Ascending aorta (tissue), 2 donors: Measurements from ENCODE around the gene FBXO34. TPM values are rescaled to one million over a fixed set of nuclear protein-coding genes. Genes with fewer than 3 reads are reported as not detected.

ENCODE experiments used
- DNase-seq, 2 donors: peaks; one replicate each; pipeline ENCODE4 v3.0.0-alpha.2; 2019; ENCODE audit warnings: low spot score in 2 of 2
- H3K27ac ChIP-seq, 2 donors: fragments of 200-600 bp; sonication (generic); one replicate each; pipeline ENCODE4 v1.5.1; 2016 to 2017; ENCODE audit warnings: mild to moderate bottlenecking in 1 of 2
- H3K27me3 ChIP-seq: fragments of 200-600 bp; sonication (generic); one replicate; pipeline ENCODE4 v1.5.1; 2017
- H3K36me3 ChIP-seq, 2 donors: fragments of 200-600 bp; sonication (generic); one replicate each; pipeline ENCODE4 v1.5.1; 2016
- H3K4me1 ChIP-seq, 2 donors: fragments of 200-600 bp; sonication (generic); one replicate each; pipeline ENCODE4 v1.5.1; 2016 to 2017; ENCODE audit warnings: mild to moderate bottlenecking in 1 of 2
- H3K4me3 ChIP-seq, 2 donors: fragments of 200-600 bp; sonication (generic); one replicate each; pipeline ENCODE4 v1.5.1; 2016 to 2017; ENCODE audit warnings: mild to moderate bottlenecking in 1 of 2
- H3K9me3 ChIP-seq, 2 donors: fragments of 200-600 bp; sonication (generic); one replicate each; pipeline ENCODE4 v1.5.1; 2016
- intact Hi-C: fragments of 100-400 bp; cut with DNase I; formaldehyde crosslinking; loops from one replicate; pipeline ENCODE4 v1.15.1; 2023
- total RNA-seq: library from RNA; depleted of rRNA; stranded (reverse); fragments of >200 nt; gene quantifications from one replicate; pipeline ENCODE4 v1.1.0, GENCODE V29; 2016
- TF ChIP-seq, protein P1 (sequence below), 3 experiments: fragments of 200-600 bp in 2 of 3; fragments of 450-650 bp in 1 of 3; sonication (generic) in 2 of 3; IDR thresholded peaks; one replicate each; pipeline ENCODE4 v1.5.1; 2016 to 2019; ENCODE audit warnings: antibody characterized with exemption in 3 of 3, mild to moderate bottlenecking in 1 of 3, moderate library complexity in 1 of 3

FBXO34 gene
- total RNA-seq, 1 donor from 2014 or later = 18.0 TPM

DNA sequence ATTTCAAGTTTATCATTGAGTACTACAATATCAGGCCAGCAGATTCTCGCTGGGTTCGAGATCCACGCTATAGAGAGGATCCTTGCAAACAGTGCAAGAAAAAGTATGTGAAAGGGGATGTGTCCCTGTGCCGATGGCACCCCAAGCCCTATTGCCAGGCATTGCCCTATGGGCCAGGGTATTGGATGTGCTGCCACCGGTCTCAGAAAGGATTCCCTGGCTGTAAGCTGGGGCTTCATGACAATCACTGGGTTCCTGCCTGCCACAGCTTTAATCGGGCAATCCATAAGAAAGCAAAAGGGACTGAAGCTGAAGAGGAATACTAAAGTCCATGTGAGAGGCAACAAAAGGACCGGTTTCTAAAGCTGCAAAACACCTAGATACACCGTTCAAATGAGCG lies 81.0 kb downstream of the FBXO34 start:
- no peak overlapping the region for H3K27ac ChIP-seq
- peaks cover 27 to 35% of the 10 kb centered on the region in 2 donors for H3K36me3 ChIP-seq
- intact Hi-C loops = loop anchor here (5.0 kb wide), 1 partner anchor 140 kb away; no protein-coding TSS in a partner anchor
- no peaks in the 10 kb centered on the region for H3K9me3 ChIP-seq
- no peak overlapping the region for H3K4me3 ChIP-seq
- H3K27me3 ChIP-seq = no peaks in the 10 kb centered on the region
- TF ChIP-seq, protein P1, sequence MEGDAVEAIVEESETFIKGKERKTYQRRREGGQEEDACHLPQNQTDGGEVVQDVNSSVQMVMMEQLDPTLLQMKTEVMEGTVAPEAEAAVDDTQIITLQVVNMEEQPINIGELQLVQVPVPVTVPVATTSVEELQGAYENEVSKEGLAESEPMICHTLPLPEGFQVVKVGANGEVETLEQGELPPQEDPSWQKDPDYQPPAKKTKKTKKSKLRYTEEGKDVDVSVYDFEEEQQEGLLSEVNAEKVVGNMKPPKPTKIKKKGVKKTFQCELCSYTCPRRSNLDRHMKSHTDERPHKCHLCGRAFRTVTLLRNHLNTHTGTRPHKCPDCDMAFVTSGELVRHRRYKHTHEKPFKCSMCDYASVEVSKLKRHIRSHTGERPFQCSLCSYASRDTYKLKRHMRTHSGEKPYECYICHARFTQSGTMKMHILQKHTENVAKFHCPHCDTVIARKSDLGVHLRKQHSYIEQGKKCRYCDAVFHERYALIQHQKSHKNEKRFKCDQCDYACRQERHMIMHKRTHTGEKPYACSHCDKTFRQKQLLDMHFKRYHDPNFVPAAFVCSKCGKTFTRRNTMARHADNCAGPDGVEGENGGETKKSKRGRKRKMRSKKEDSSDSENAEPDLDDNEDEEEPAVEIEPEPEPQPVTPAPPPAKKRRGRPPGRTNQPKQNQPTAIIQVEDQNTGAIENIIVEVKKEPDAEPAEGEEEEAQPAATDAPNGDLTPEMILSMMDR (IDR thresholded peaks at IDR 0.05) = no peak
- no peak for DNase-seq
- no peaks in the 10 kb centered on the region for H3K4me1 ChIP-seq

DNA sequence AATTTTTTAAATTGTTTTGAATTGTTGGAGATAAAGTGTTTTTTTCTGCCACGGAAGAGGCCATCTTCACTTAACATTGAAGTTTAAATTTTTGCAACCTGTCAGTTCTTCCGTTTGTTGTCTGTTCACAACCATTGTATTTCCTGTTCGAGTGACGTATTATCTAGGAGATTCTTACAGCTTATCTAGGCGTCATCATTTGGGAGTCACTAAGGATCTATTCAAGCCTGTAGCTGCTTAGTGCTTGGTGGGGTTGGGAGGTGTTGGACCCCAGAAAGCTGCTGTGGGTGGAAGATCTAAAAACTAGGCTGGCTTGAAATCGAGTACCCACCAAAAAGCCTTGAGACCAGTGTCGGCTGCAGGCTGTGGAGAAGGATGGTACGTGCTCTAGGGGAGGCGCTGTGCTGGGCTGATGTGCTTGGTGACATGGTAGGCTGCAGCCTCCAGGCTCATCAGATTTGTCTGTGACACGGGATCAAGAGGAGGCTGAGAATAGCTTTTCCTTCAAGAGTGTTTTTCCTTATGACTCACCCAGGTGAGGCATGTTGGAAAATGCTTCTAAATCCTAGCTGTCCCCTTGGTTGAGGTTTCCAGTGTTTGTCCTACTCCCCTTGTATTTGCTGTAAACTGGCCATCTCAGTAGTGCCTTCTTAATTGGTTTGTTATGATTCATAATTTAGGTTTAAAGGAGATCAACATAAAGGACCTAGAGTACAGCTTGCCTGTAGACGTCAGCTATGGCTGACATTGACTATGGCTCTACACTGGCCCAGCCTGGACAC lies 82.7 kb downstream of the FBXO34 start:
- intact Hi-C loops = loop anchor here (1.0 to 5.0 kb wide), 3 partner anchors 83 to 142 kb away; partner anchors contain the start of gene FBXO34
- no peak overlapping the region for H3K27ac ChIP-seq
- H3K9me3 ChIP-seq = no peaks in the 10 kb centered on the region
- H3K4me1 ChIP-seq = no peaks in the 10 kb centered on the region
- no peaks in the 10 kb centered on the region for H3K27me3 ChIP-seq
- TF ChIP-seq, protein P1 (IDR thresholded peaks at IDR 0.05) = no peak
- DNase-seq = no peak
- H3K36me3 ChIP-seq = peaks cover 27 to 35% of the 10 kb centered on the region in 2 donors
- H3K4me3 ChIP-seq = no peak overlapping the region

DNA sequence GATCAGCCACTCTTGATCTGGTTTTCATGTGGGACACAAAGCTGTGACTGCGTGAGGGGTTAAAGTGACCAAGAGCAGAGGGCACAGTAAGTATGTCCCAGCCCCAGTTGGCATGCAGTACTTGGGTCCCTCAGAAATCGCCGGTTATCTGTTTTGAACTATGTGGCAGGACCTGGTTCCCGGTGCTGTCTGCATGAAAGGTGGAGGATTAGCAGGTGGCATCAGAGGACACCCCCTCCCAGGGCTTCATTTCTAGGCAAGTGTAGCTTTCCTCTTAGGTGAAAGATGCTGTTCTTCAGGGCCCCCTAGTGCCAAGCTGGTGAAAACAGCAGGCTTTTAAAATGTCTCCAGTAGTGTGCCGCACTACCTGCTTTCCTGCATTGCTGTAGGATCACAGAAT lies 83.3 kb downstream of the FBXO34 start:
- intact Hi-C loops = loop anchor here (1.0 to 5.0 kb wide), 3 partner anchors 83 to 142 kb away; partner anchors contain the start of gene FBXO34
- H3K27me3 ChIP-seq = no peaks in the 10 kb centered on the region
- no peak overlapping the region for H3K27ac ChIP-seq
- H3K9me3 ChIP-seq = no peaks in the 10 kb centered on the region
- DNase-seq = peak in 1 of 2 donors; percentile 69
- TF ChIP-seq, protein P1 (IDR thresholded peaks at IDR 0.05) = peak in 2 of 3 experiments; percentile 40 to 42
- H3K36me3 ChIP-seq = peaks cover 27 to 35% of the 10 kb centered on the region in 2 donors
- H3K4me3 ChIP-seq = no peak overlapping the region
- H3K4me1 ChIP-seq = no peaks in the 10 kb centered on the region

DNA sequence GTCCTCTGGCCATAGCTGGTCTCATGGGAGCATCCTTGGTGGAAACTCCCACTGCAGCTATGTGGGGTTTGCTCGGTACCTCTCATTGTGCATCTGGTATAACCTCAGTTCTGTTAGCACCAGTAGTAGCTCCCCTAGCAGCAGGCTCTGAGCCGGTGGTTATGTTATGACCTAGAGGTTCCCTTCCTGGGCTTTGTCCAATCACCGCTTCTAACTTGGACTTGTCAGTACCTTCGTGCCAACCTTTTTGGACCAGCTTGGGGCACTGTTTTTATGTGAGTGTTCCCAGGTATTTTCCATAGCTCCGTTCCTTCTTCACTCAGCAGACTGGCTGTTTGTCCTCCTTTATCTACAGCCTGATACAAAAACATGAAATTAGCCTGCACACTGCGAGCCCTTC lies 84.7 kb downstream of the FBXO34 start:
- intact Hi-C loops = no loop called here

DNA sequence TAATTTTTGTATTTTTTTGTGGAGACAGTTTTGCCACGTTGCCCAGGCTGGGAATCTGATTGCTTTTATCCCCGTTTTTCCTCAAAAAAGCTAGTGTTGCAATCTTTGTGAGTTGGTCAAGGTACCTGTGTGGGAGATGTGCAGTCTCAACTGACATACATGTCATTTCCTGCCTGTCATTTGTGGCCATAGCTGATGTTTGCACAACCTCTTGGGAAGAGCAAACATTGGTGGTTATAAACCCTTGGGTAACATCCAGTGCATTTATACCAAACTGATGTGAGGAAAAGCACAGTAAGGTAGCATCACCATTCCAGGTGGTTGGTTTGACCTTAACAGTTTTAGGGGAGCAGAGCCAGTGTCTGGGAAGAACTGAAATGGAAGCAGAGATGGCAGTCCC lies 85.7 kb downstream of the FBXO34 start:
- no peak for DNase-seq
- H3K27me3 ChIP-seq = no peaks in the 10 kb centered on the region
- TF ChIP-seq, protein P1 (IDR thresholded peaks at IDR 0.05) = no peak
- H3K27ac ChIP-seq = no peak overlapping the region
- H3K36me3 ChIP-seq = peaks cover 14 to 18% of the 10 kb centered on the region in 2 donors
- H3K4me1 ChIP-seq = no peaks in the 10 kb centered on the region
- intact Hi-C loops = no loop called here
- no peak overlapping the region for H3K4me3 ChIP-seq
- H3K9me3 ChIP-seq = no peaks in the 10 kb centered on the region

More for the DNA sequence above, 84.7 kb downstream of the FBXO34 start:
- Histone ChIP-seq H3K36me3 (peaks cover 21 to 28% of the 10 kb centered on the region in 2 donors), H3K27ac (no peak overlapping the region), H3K4me3 (no peak overlapping the region), H3K27me3 (no peaks in the 10 kb centered on the region), H3K4me1 (no peaks in the 10 kb centered on the region), H3K9me3 (no peaks in the 10 kb centered on the region)
- TF ChIP-seq, protein P1 (IDR thresholded peaks at IDR 0.05) = no peak
- no peak for DNase-seq
